ENCODE measurements around the gene PDE1A. TPM values are rescaled to one million over a fixed set of nuclear protein-coding genes. Genes with fewer than 3 reads are reported as not detected.

The PDE1A gene
- 1 to 10 TPM in 4 of 6 experiments, under 1 TPM in 2; 0.58 to 2.2 (median 1.4) TPM for total RNA-seq
- long read RNA-seq, result 0 reads

DNA sequence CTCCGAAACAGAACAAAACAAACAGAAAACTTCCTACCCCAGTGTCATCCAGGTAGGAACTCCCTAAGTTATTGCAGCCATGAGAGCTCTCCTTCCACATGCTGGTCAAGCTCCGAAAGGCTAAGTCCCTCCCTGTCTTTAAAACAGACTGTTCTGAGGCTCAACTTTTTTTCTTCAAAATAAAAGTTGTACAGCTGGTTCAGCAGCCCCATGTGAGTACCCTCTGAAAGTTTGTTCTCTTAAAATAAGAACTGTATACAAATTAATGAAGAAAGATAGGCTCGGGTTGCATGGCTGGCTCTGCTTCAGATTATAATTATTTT lies at the start of gene PDE1A:
TSS of gene PDE1A (minus strand) at position 119 of the 323 bp plus-strand sequence.
- intact Hi-C loops (cut with DNase I), result no loop called here
- ATAC-seq (peak in 1 of 4 donors; percentile 26), DNase-seq (no peak)
- 40% methylated on average over 3 of the region's 3 CpGs for WGBS (ENCODE audit: insufficient coverage, low coverage, low lambda C conversion rate, missing lambda C conversion rate)
- H3K36me3 ChIP-seq, result no peaks in the 10 kb centered on the region
- peak within 1 kb of the TSS in 2 of 3 donors; percentile 13 to 21 for H3K27ac ChIP-seq
- H3K27me3 ChIP-seq, result no peaks in the 10 kb centered on the region
- H3K4me1 ChIP-seq, result no peaks in the 10 kb centered on the region
- no peak for TF ChIP-seq POLR2A (IDR thresholded peaks at IDR 0.05)
- TF ChIP-seq, protein P1, sequence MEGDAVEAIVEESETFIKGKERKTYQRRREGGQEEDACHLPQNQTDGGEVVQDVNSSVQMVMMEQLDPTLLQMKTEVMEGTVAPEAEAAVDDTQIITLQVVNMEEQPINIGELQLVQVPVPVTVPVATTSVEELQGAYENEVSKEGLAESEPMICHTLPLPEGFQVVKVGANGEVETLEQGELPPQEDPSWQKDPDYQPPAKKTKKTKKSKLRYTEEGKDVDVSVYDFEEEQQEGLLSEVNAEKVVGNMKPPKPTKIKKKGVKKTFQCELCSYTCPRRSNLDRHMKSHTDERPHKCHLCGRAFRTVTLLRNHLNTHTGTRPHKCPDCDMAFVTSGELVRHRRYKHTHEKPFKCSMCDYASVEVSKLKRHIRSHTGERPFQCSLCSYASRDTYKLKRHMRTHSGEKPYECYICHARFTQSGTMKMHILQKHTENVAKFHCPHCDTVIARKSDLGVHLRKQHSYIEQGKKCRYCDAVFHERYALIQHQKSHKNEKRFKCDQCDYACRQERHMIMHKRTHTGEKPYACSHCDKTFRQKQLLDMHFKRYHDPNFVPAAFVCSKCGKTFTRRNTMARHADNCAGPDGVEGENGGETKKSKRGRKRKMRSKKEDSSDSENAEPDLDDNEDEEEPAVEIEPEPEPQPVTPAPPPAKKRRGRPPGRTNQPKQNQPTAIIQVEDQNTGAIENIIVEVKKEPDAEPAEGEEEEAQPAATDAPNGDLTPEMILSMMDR (IDR thresholded peaks at IDR 0.05), result no peak
- H3K9me3 ChIP-seq, result no peaks in the 10 kb centered on the region
- peak within 1 kb of the TSS in 2 of 3 donors; percentile 16 to 18 for H3K4me3 ChIP-seq

DNA sequence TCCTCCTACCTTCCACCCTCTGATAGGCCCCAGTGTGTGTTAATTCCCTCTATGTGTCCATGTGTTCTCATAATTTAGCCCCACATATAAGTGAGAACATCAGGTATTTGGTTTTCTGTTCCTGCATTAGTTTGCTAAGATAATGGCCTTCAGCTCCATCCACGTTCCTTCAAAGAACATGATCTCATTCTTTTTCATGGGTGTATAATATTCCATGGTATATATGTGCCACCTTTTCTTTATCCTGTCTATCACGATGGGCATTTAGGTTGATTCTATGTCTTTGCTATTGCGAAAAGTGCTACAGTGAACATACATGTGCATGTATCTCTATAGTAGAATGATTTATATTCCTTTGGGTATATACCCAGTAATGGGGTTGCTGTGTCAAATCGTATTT lies 46.8 kb upstream of the PDE1A start:
- Histone ChIP-seq H3K27ac (no peak overlapping the region), H3K9me3 (no peaks in the 10 kb centered on the region), H3K4me1 (no peaks in the 10 kb centered on the region), H3K27me3 (no peaks in the 10 kb centered on the region), H3K36me3 (no peaks in the 10 kb centered on the region), H3K4me3 (no peak overlapping the region)
- TF ChIP-seq, protein P1 (IDR thresholded peaks at IDR 0.05), result no peak
- no peak for TF ChIP-seq POLR2A (IDR thresholded peaks at IDR 0.05)
- ATAC-seq (no peak), DNase-seq (no peak)
- 50% methylated on average over 4 of the region's 4 CpGs for WGBS (ENCODE audit: insufficient coverage, low coverage, low lambda C conversion rate, missing lambda C conversion rate)
- intact Hi-C loops (cut with DNase I), result no loop called here

DNA sequence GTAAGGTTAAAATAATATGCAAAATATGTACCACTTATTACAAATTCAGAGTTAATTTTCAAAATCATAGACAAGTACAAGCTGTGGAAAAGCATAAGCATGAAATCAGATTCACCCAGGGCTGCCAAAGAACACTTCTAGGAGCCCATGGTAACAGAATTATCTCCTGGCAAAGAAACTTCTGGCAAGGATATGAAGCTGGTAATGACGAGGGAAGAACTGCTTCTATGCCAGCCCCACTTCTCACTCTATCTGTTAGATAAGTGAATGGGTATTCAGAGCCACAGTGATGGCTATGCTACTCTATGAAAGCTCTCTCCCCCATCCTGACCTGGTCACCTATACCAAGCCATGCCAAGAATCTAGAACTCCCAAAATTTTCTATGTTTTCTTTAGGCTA lies 36.9 kb upstream of the PDE1A start:
- DNase-seq, result no peak
- H3K4me1 ChIP-seq, result no peaks in the 10 kb centered on the region
- H3K27me3 ChIP-seq, result no peaks in the 10 kb centered on the region
- no peak overlapping the region for H3K27ac ChIP-seq
- ATAC-seq, result no peak
- no peaks in the 10 kb centered on the region for H3K36me3 ChIP-seq
- intact Hi-C loops (cut with DNase I), result no loop called here
- TF ChIP-seq, protein P1 (IDR thresholded peaks at IDR 0.05), result no peak
- TF ChIP-seq POLR2A (IDR thresholded peaks at IDR 0.05), result no peak
- H3K4me3 ChIP-seq, result no peak overlapping the region
- no peaks in the 10 kb centered on the region for H3K9me3 ChIP-seq
- WGBS (ENCODE audit: insufficient coverage, low coverage, low lambda C conversion rate, missing lambda C conversion rate), result 15% methylated on average over 1 of the region's 1 CpG

DNA sequence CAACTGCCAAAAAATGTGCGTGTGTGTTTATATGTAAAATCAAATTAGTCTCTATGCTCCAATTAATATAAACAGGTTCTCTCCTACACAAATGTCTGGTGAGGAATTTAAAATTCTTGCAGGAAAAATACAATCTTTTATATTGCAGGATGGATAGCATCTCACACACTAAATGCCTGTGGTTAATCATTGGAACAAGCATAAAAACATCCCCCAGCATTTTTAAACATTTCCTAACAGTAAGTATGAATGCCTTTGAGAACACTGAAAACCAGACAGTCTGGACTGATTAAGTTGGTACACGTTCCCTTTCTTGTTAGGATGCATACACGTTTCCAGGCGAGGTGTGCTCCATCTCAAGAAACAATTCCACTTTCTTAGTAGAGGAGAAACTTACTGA lies 29.9 kb upstream of the PDE1A start:
- TF ChIP-seq, protein P1 (IDR thresholded peaks at IDR 0.05), result no peak
- TF ChIP-seq POLR2A (IDR thresholded peaks at IDR 0.05), result no peak
- Histone ChIP-seq H3K36me3 (no peaks in the 10 kb centered on the region), H3K27ac (no peak overlapping the region), H3K4me3 (no peak overlapping the region), H3K27me3 (no peaks in the 10 kb centered on the region), H3K4me1 (no peaks in the 10 kb centered on the region), H3K9me3 (no peaks in the 10 kb centered on the region)
- DNase-seq, result no peak
- intact Hi-C loops (cut with DNase I), result no loop called here
- no peak for ATAC-seq
- WGBS (ENCODE audit: insufficient coverage, low coverage, low lambda C conversion rate, missing lambda C conversion rate), result 39% methylated on average over 4 of the region's 4 CpGs

DNA sequence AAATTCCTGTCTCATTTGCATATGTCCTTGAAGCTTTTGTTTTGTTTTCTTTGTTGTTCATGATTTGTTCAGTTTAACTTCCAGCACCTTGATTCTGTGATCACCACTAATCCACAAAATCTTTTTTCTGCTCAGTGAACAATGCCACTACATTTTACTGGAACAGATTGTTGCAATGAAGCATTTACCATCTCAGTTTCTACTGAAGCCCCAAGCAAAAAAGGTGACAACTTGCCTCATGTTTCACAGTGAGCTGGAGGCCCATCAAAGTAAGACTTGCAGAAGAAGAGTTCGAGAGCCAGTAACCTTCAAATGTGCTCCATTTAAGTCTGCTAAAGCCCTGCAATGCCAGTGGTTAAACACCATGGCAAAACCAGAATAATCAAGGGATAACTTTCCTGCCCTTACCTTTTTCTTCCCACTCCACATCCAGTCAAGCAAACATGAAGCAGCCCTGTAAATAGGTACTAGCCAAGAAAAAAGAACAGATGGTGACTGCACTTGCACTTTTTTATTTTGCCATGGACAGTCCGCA lies 25.7 kb upstream of the PDE1A start:
- H3K4me3 ChIP-seq, result no peak overlapping the region
- no peaks in the 10 kb centered on the region for H3K9me3 ChIP-seq
- no peaks in the 10 kb centered on the region for H3K4me1 ChIP-seq
- DNase-seq, result no peak
- no peaks in the 10 kb centered on the region for H3K36me3 ChIP-seq
- intact Hi-C loops (cut with DNase I), result no loop called here
- no peak overlapping the region for H3K27ac ChIP-seq
- no peaks in the 10 kb centered on the region for H3K27me3 ChIP-seq
- TF ChIP-seq, protein P1 (IDR thresholded peaks at IDR 0.05), result no peak
- no peak for TF ChIP-seq POLR2A (IDR thresholded peaks at IDR 0.05)
- WGBS (ENCODE audit: insufficient coverage, low coverage, low lambda C conversion rate, missing lambda C conversion rate), result 46% methylated on average over 2 of the region's 2 CpGs
- no peak for ATAC-seq

Data from right lobe of liver (tissue), 6 donors.